GM10248 (cell line): Measurements from ENCODE around the gene PALLD.
"Not testable (repeated sequence)": the region's sequence is repeated elsewhere in the genome, so short reads cannot be mapped to it uniquely, and the experiment has no call there.

ENCODE experiments used
- CTCF ChIA-PET: fragments of 300-600 bp; sonication (Branson Sonifier 250); formaldehyde crosslinking; extraction: SDS; loops from one replicate; lab custom pipeline; 2021; ENCODE audit warnings: antibody characterized with exemption; lab: Yijun Ruan, JAX
- POLR2A ChIA-PET: fragments of 350-650 bp; sonication (Branson Sonifier 250); formaldehyde crosslinking; extraction: SDS; loops from one replicate; lab custom pipeline; 2020; ENCODE audit warnings: antibody characterized with exemption; lab: Yijun Ruan, JAX
- DNase-seq: peaks from one replicate; pipeline ENCODE4 v3.0.0; 2012; ENCODE audit errors: extremely low spot score
- TF ChIP-seq, protein P1 (sequence below): IDR thresholded peaks from 2 replicates; pipeline ENCODE4 v1.5.1; 2012; ENCODE audit warnings: mild to moderate bottlenecking, low read depth; ENCODE audit errors: extremely low read depth, missing control alignments, control extremely low read depth

The PALLD gene

GRCh38 chr4:168496834-168497233 lies at the start of gene PALLD:
TSS of gene PALLD (plus strand) at chr4:168497052.
- CTCF ChIA-PET = interaction anchor here (1.0 to 2.5 kb wide), 3 partner anchors 12 to 123 kb away, joined by 3 to 10 read pairs (median 5); no protein-coding TSS in a partner anchor
- POLR2A ChIA-PET = no interaction called here
- no peak for DNase-seq
- TF ChIP-seq, protein P1, sequence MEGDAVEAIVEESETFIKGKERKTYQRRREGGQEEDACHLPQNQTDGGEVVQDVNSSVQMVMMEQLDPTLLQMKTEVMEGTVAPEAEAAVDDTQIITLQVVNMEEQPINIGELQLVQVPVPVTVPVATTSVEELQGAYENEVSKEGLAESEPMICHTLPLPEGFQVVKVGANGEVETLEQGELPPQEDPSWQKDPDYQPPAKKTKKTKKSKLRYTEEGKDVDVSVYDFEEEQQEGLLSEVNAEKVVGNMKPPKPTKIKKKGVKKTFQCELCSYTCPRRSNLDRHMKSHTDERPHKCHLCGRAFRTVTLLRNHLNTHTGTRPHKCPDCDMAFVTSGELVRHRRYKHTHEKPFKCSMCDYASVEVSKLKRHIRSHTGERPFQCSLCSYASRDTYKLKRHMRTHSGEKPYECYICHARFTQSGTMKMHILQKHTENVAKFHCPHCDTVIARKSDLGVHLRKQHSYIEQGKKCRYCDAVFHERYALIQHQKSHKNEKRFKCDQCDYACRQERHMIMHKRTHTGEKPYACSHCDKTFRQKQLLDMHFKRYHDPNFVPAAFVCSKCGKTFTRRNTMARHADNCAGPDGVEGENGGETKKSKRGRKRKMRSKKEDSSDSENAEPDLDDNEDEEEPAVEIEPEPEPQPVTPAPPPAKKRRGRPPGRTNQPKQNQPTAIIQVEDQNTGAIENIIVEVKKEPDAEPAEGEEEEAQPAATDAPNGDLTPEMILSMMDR = no peak

- POLR2A ChIA-PET, DNase-seq, CTCF ChIA-PET: not testable (repeated sequence)
These were observed 47.8 kb upstream of the PALLD start for GRCh38 chr4:168449063-168449462.

DNA sequence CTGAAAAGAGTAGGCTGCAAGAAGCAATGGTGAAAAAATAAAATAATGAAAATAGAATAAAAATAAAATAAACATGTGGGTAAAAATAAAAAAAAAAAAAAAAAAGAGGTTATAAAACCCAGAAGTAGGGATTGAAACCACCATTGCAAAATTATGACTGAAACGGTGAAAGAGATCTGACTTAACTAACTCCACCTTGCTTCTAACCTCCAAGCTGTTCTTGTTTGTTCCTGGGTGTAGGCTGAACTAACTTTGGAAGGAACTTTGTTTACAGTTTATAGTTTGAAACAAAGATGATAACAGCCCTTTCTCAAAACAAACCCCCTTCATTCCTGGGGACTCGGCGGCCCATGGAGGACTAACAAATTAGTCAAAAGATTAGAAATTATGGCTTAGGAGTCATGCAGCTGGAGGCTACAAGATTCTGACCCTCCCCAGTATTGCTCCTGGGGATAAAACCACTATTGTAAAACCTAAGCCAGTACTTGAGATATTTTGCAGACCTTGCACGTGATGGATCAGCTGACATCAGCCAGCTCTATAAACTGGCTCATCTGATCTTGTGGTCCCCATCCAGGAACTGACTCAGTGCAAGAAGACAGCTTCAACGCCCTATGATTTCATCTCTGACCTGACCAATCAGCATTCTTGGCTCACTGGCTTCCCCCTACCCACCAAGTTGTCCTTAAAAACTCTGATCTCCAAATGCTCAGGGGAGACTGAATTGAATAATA lies 47.0 kb upstream of the PALLD start:
- DNase-seq = no peak
- CTCF ChIA-PET = no interaction called here
- POLR2A ChIA-PET = no interaction called here
- TF ChIP-seq, protein P1 = no peak

DNA sequence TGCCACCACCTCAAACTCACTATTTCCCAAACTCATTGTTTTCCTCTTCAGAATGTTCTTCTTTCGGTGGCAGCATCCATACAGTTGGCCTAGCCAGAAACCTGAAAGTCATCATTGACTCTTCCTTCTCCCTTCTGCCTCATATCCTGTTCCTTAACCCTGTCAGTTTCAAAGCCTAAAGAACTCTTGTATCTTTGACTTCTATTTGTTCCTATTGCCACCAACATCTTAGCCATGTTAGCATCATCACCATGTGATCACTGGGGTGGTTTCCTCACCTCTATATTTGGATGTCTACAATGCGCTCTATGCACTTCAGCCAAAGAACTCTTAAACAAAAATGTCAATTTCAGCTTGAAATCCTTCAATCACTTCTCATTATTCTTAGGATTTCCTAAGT lies 45.5 kb upstream of the PALLD start:
- TF ChIP-seq, protein P1 = no peak
- DNase-seq = no peak
- ChIA-PET POLR2A (no interaction called here), CTCF (interaction anchor here (0.6 kb wide), 1 partner anchor 1227 kb away, joined by 3 read pairs; no protein-coding TSS in a partner anchor)

DNA sequence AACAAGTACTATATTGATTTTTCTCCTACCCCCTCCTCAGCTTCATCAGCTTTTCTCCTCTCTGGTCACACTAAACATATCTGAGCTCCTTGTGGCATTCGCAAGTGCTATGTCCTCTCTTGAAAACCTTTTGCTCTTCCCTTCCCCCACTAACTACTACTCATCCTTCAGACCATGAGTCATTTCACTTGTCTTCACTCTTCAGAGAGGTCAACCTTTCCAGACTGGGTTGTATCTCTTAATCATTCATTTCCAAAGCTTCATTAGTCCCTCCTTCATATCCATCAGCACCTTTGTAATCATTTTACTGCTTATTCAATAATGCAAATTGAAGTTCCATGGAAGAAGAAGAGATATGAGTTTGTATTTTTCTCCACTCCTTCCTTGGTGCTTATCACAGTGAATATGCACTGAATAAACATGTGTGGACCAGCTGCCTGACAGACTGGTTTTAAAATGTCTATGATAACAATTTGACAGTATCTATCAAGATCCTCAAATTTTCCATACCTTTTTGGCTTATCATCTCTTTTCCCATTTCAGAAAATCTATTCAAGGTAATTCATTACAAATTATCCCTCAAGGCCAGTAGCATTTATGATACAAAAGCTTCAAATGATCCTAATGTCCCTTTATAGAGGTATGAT lies 45.0 kb upstream of the PALLD start:
- ChIA-PET CTCF (interaction anchor here (0.6 kb wide), 1 partner anchor 1228 kb away, joined by 3 read pairs; no protein-coding TSS in a partner anchor), POLR2A (no interaction called here)
- TF ChIP-seq, protein P1 = no peak
- DNase-seq = no peak

DNA sequence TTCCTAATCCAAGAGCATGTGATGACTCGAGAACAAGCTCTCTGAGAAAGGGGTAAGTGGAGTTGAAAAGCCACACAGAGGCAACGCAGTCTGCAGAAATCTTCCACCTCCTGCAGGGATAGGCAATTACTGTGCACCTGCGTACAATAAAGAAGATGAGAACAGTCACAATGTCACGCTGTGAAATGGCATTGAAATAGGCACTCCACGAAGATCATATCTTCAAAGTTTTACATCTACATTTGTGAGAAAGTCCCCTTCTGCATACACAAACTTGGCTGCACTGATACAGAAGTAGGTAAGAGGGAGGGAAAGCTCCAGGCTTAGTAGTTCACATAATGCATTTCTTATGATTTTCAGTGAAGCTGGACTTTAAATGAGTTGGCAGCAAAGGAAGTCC lies 43.7 kb upstream of the PALLD start:
- TF ChIP-seq, protein P1 = no peak
- DNase-seq = no peak
- CTCF ChIA-PET = no interaction called here
- POLR2A ChIA-PET = no interaction called here

DNA sequence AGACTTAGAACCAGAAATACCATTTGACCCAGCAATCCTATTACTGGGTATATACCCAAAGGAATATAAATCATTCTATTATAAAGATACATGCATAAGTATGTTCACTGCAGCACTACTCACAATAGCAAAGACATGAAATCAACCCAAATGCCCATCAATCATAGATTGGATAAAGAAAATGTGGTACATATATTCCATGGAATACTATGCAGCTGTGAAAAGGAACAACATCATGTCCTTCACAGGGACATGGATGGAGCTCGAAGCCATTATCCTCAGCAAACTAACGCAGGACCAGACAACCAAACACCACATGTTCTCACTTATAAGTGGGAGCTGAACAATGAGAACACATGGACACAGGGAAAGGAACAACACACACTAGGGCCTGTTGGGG lies 38.6 kb upstream of the PALLD start:
- POLR2A ChIA-PET, CTCF ChIA-PET, DNase-seq: not testable (repeated sequence)
